Right renal cortex interstitium (tissue), 3 donors: ENCODE data around the gene THSD4. TPM values are rescaled to one million over a fixed set of nuclear protein-coding genes. Genes with fewer than 3 reads are reported as not detected.
"Not testable (repeated sequence)": the region's sequence is repeated elsewhere in the genome, so short reads cannot be mapped to it uniquely, and the experiment has no call there.

ENCODE experiments used
- DNase-seq, 3 donors: peaks; one replicate each; pipeline ENCODE4 v3.0.0-alpha.2; 2013; ENCODE audit warnings: low read depth in 3 of 3, low spot score in 2 of 3
- polyA plus RNA-seq, 3 donors: library from polyadenylated mRNA; unstranded; fragments of 120-200 nt; gene quantifications; one replicate each; pipeline ENCODE4 v1.2.1, GENCODE V29; 2013; ENCODE audit not compliant: insufficient read length in 3 of 3

Gene THSD4
- polyA plus RNA-seq, 3 donors = 31.9 to 39.4 (median 33.2) TPM

DNA sequence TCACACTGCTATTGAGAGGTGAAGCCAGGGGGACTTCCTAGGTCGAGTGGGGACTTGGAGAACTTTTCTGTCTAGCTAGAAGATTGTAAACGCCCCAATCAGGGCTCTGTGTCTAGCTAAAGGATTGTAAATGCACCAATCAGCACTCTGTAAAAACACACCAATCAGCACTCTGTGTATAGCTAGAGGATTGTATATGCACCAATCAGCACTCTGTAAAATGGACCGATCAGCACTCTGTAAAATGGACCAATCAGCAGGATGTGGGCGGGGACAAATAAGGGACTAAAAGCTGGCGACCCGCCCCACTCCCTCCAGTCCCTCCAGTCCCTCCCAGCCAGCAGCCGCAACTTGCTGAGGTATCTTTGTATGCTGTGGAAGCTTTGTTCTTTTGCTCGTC, 98.7 kb downstream of the THSD4 start:
- not testable (repeated sequence) for DNase-seq

DNA sequence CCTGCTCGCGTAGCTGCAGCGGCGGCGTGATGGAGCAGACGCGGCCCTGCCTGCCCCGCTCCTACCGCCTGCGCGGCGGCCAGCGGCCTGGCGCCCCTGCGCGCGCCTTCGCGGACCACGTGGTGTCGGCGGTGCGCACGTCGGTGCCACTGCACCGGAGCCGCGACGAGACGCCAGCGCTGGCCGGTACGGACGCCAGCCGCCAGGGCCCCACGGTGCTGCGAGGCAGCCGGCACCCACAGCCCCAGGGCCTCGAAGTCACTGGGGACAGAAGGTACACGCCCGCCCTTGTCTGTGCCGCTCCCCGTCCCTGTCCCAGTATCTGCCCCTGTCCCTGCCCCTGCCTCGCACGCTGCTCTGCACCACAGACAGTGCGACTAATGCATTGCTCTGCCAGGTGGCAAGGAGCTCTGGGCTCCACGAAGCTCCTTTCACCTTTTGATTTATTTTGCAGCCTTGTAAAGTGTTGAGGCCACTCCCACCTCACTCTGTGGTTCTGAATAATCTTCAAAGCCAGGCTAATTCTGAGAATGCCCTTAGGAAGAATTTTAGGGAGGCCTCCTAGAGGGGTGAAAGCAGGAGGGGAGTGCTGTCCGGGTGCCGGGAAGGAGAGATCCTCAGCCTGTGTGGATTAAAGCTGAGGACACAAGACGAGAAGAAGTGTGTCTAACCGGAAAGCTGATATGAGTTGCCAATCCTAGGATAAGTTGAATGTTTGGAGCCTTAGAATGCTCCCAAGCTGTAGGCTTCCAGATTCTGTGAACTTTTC, 100.0 kb downstream of the THSD4 start:
- DNase-seq = no peak

DNA sequence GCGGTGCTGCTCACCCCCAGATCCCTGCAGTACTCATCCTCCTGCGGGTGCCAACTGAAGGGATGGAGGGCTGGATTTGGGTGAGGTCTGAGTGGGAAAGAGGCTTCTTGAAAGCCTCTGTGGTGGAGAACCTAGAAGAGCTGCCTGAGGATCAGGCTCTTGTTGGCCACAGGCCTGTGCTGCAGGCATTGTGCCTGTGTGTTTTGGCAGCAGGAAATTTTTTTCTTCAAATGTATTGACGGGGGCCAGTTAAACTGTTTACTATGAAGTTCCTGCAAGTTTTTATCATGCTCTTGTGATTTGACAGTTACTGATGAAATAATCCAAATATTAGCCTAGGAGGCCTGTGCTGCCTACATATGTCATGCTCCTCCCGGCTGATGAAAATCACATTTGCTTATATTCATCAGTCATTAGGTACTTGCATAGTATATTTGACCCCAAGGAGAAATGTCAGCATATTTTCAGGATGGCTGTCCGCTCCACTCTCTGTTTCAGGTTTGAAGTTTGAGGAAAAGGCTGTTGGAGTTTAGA, 103.1 kb downstream of the THSD4 start:
- DNase-seq = no peak

DNA sequence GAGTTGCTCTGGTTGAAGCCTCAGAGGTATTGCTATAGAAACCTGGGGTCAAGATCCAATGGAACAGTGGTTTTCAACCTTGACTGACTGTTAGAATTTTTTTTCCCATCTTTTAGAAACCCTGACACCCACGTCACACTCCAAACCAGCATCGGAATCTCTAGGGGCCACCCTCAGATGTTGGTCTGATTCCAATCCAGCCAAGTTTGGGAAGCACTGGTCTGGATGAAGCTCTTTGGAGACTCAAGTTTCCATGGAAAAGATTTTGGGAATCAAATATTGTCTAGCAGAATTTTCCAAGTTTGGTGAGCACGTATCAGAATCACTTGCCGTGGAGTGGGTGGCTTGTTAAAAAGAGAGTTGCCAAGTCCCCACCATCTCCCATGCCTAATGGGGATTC, 103.8 kb downstream of the THSD4 start:
- DNase-seq = no peak

DNA sequence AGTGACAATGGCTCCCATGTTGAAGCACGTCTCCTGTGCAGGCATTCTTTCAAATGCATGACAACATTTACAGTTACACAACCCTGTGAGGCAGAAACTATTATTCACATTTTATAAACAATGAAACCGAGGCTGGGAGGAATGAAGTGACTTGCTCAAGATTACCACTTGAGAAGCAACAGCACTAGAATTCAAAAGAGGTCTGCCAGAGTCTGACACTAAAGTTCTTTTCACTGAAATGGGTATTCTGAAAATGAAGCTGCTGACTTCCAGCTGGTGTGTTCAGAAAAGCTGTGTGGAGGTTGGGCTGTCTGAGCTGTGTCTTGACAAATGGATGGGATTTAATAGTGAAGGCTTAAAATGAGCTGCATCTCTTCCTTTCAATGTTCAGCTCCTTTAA, 104.4 kb downstream of the THSD4 start:
- no peak for DNase-seq

DNA sequence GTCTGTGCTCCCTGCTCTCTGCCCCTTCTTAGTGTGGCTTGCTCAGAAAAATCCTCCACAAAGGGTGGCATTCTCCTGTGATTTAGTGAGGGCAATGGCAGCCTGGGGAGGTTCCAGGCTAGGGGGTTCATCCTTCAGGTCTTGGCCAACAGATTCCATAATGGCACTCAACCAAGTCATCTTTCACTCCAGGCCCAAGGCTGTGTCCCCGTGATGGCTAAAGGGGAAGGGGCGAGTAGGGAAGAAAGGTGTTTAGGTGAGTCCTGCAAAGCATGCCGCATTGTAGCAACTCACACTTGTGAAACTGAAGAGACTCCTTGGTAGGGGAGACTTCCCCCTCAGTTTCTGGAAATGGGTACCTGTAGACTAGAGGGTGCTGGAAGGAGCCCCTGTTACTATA, 105.6 kb downstream of the THSD4 start:
- DNase-seq = no peak

DNA sequence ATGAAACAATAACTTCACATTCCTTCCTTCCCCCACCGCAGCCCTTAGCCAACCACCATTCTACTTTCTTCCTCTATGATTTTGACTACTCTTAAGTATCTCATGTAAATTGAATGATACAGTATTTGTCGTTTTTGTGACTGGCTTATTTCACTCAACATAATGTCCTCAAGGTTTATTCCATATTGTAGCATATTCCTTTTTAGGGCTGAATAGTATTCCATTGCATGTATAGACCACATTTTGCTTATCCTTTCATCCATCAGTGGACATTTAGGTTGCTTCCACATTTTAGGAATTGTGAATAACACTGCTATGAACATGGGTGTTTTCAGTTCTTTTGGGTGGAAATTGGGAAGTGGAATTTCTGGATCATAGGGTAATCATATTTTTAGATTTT, 106.1 kb downstream of the THSD4 start:
- DNase-seq = no peak

DNA sequence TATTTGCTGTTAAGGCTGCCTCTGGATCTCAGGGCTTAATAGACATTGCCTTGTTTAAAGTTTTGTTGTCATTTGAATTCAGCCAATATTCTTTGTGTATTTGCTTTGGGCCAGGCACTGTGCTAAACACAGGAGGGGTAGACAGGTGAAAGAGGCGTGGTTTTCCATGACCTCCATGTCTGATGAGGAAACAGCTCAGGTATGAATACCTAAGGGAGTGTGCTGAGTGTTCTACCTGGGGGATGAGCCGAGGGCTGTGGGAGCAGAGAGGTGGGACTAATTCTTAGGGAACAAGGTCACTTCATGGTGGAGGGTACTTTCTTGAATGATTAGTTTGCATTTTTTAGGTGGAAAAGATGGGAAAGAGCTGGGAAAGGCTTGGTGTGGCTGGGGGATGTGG, 108.2 kb downstream of the THSD4 start:
- DNase-seq = no peak

DNA sequence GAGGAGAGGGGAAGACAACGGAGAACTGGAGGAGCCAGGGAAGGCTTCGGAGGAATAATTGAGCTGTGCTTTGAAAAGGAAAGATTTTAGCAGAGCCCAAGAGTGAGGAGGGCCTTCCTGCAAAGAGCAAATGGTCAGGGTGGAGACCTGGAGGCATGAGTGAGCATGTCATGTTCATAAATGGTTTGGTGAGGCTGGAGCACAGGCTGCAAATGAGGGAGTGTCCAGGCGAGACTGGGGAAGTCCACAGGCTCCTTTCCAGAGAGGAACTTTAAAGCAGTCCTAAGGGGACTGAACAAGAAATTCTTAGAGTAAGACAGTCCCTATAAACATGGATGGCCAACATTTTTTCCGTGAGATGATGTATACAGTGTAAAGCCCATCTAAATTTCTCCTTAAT, 108.8 kb downstream of the THSD4 start:
- DNase-seq = no peak

DNA sequence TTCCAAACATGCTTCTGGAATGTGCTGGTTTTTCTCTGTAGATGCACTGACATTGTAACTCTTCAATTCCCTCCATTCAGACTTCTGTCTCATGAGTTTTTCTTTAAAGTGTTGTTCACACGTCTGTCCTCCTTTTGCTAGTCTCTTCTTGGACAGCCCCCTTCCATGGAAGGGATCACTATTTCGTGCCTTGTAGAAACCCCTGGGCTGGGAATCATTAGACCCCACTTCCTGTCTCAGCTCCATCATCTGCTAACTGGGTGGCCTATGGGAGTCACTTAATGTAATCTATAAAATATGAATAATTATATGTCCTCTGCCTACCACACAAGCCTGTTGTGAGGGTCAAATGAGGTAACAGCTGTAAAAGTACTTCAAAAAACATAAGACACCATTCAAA, 110.6 kb downstream of the THSD4 start:
- DNase-seq = no peak

DNA sequence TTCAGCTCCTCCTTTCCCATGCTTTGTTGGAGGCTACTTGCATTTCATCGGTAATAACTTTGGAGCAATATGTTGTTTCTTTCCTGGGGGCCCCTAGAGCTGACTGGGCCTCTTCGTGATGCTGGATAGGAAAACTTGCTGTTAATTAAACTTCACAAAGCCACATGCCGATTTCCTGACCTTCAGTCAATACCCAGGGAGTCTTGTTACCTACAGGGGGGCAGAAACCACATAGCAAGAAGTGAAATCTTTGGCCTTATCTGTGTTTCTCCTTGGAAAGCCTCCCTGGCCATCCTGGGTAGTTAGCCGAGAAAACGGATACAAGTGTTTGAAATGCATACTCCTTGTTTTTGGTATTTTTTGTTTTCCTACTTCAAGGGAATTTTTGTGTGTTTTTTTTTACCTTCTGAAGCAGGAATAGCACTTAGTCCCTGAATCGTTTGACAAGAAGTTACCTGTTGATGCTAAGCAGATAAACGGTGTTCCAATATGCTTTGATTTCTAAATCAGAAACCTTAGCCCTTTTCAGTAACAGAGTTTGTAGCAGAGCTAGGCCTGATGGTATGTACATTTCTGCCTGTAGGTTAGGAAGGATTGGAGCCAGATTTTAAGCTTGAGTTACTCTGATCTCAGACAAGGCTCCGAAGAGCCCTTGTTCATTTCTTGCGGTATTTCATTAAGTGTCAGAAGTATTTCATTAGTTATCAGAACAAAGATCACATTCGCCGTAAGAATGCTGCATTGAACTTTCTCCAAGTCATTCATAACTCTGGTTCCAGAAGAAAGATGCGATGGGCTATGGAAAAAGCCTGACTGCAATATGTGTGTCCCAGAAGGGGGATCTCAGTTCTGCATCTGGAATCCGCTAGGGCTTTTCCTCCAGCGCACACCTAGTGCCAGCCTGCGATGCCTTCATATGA, 111.5 kb downstream of the THSD4 start:
- no peak for DNase-seq

DNA sequence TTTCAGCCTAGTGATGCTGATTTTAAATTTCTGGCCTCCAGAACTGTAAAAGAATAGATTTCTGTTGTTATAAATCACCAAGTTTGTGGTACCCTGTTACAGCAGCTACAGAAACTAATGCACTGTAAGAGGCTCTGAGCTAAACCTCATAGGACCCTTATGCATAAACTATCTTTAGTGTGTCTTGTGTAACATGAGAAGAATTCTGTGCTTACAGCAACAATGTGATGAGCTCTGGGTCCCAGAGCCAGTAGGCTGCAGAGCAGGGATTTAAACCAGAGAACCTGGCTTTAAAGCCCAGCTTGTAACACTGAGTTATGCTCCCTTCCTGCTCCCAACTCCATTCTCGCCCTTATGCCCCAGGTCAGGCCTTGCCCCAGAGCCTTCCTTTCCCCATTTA, 113.1 kb downstream of the THSD4 start:
- DNase-seq = no peak

DNA sequence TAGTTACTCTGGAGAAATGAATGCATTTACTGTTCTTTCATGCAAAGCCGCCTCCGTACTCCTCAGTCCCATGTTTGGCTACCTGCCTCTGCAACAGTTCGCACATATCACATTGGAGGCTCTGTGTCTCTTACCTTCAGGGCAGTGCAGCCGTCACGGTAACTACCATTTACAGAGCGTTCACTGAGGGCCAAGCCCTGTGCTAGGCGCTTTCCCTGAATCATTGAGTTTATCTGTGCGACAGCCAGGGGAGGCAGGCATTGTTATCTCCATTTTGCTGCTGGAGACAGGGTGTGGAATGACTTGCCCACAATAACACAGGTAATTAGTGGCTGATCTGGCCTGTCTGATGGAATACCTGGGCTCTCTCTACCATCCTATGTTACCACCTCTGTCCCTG, 115.0 kb downstream of the THSD4 start:
- DNase-seq = no peak

DNA sequence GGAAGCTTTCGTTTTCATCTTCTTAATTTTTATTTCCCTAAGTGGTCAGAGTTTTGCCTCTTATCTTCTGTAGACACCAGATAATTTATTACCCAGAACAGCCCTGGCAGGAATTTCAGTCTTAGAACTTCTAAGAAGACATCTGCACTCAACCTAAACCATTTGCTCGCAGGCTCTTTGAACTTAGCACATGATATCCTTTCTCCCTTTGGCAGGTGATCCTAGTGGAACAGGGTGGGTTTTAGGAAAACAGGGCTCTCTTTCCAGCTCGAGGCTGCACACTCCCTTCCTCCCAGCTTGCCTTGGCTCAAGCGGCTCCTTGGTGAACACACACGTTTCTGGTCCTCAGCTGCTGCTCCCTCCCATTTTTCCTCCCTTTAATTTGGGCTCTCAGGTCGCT, 116.5 kb downstream of the THSD4 start:
- DNase-seq = no peak

DNA sequence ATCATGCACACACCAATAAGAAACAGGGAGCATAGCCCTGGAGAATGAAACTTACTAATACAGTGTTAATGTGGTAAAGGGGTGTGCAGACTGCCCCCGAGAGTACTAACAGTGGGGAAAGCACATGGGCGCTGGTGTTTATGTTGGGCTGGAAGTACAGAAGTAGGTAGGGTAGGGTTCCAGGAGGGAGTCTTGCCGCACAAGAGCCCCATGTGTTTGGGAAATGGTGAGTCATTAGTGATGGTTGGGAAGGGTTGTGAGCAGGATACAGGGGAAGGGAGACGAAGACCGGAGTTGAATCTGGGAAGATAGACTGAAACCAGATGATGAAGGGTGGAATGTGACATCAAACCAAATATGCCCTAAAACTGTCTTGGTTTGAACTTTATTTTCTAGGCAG, 117.1 kb downstream of the THSD4 start:
- DNase-seq = no peak

DNA sequence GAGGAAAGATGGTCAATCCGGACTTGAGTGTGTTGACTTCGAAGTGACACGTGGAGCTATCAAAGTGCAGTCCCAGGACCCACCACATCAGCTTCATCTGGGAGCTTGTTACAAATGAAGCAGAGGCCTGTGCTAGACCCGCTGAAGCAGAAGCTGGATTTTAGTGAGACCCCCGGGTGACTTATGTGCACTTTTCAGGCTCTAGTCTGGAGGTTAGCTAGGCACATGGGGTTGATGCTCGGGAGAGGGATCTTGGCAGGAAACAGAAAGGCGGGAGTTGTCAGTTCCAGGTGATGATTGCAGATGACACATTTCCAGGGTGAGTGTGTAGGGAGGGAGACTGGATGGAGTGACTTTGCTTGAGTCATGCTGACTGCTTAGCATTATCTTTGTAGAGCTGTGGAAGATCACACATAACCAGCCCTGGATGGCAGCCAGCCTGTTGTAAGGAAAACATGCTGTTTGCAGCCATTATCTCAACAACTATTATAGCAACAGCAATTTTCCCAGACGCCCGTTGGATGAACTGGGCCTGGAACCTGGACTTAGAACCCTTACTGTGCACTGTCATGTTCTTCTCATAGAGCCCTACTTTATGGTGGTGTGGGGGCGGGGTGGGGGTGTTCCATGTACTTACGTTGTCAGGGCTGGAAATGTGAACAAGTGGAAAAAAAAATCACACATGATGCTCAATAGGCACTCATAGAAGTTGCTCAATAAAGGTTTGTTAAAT, 122.4 kb downstream of the THSD4 start:
- DNase-seq = no peak

DNA sequence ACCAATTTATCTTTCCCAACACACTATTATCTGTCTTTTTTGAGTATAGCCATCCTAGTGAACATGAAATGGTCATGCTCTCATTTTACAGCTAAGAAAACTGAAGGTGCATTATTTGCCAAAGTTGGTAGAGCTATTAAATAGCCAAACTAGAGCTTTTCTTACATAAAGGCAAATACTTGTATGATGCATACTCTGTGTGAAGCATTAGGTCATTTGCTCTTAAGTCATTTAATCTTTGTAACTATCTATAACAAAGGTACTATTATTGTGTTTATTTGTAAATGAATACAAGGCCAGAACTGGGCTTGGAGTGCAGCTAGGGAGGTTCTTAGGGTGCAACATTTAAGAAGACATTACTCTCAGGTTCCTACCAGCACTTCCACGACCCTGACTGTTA, 123.7 kb downstream of the THSD4 start:
- DNase-seq = no peak

DNA sequence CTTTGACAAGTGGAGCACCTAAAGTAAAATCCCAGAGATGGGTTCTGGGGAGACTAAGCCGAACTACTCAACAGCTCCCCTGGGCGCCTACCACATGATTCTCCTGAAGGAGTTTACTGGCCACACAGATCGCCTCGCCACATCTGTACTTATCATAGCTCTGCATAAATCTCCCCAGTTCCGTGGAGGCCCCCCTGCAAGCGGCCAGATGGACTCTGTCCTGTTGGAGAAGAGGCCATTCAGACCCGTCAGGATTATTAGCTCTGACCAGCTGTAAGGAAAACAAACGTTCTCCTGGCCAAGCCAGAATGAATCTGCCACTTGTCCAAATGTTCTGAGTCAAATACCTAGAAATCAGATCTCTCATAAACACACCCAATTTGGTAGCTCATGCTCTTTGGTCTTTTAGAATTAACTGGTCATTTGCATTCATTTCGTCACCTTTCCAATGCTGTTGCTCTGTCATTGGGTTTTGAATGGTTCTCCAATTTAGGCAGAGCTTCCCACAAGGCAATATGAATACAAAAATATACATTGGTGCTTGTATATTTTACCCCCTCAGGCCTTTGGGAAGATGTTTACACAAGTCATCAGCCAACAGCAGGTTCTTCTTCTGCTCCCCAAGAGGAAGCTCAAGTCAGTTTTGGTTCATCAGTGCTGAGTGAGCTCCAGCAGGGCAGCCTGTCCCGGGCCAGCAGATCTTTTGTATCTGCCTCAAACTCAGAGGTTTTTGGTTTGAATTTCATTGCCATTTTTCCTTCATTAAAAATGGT, 124.5 kb downstream of the THSD4 start:
- no peak for DNase-seq

DNA sequence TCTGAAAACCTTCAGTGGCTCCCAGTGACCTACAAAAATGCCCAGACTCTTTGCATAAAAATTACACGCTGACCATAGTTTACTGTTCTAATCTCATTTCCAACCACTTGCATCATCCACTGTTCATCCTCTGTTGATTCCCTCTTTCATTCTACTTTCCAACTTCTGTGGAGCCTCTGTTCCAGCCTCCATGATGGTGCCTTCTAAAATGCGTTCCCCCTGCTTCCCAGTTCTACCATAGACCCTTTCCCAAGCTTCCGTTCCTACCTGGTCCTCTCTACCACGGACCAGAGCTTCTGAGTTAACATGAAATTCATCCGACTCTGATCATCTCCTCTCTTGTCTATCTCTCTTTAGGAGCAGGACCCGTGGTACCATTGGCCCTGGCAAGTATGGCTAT, 127.0 kb downstream of the THSD4 start:
- no peak for DNase-seq

DNA sequence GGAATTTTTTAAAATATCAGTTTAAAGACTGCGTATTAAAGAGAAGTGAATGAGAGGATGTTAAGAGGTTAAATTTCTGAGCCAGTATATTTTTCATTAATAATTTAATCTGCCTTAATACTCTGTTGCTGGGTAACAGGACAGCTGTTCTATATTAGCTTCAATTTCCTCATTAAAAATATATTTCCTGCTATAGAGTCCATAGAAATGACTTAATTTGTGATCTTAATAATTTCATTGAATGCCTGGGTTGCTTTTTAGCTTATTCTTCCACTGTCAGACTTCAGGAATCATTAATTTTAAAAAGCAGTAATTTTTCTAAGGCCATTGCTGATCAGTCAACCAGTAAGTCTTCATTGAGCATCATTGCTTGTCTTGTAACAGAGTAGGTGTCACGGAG, 129.0 kb downstream of the THSD4 start:
- DNase-seq = no peak
